Activated naive CD4-positive, alpha-beta T cell treated with anti-CD3 and anti-CD28 coated beads, Interleukin-2, amount 10 ng/mL, durations not matched to agents 7 days and 5 days (primary cell): ENCODE data around the gene STXBP5.

ENCODE experiments used
- CTCF ChIA-PET: fragments of 350-600 bp; sonication (Branson Sonifier 250); formaldehyde crosslinking; loops from one replicate; lab custom pipeline; 2021; ENCODE audit warnings: antibody characterized with exemption; lab: Charles Lee
- DNase-seq: peaks from one replicate; pipeline ENCODE4 v3.0.0-alpha.2; 2020
- H3K27ac Mint-ChIP-seq: one replicate; pipeline ENCODE4 v1.8.0; 2021; ENCODE audit warnings: mild to moderate bottlenecking, moderate library complexity, mixed read lengths
- H3K27me3 Mint-ChIP-seq: one replicate; pipeline ENCODE4 v1.8.0; 2021; ENCODE audit warnings: mild to moderate bottlenecking, mixed read lengths
- H3K36me3 Mint-ChIP-seq: one replicate; pipeline ENCODE4 v1.8.0; 2021; ENCODE audit warnings: mixed read lengths
- H3K4me1 Mint-ChIP-seq: one replicate; pipeline ENCODE4 v1.8.0; 2021; ENCODE audit warnings: mixed read lengths
- H3K4me3 Mint-ChIP-seq: one replicate; pipeline ENCODE4 v1.8.0; 2021; ENCODE audit warnings: mild to moderate bottlenecking, moderate library complexity, mixed read lengths
- H3K9me3 Mint-ChIP-seq: one replicate; pipeline ENCODE4 v1.8.0; 2021; ENCODE audit warnings: mixed read lengths

STXBP5 gene

GRCh38 chr6:147204060-147204785, at the start of gene STXBP5:
Gene STXBP5, plus strand, starts transcription at chr6:147204417. Its CDS starts 116 bp downstream, at chr6:147204533.
- Mint-ChIP-seq H3K4me3 (peak within 1 kb of the TSS; percentile 86), H3K4me1 (peaks cover 40% of the 10 kb centered on the region), H3K9me3 (no peaks in the 10 kb centered on the region), H3K36me3 (no peaks in the 10 kb centered on the region), H3K27me3 (no peaks in the 10 kb centered on the region), H3K27ac (peak within 1 kb of the TSS; percentile 98)
- CTCF ChIA-PET: no interaction called here
- DNase-seq: peak; percentile 57

GRCh38 chr6:147154454-147154853, 49.8 kb upstream of the STXBP5 start:
- H3K27me3 Mint-ChIP-seq: no peaks in the 10 kb centered on the region
- no peaks in the 10 kb centered on the region for H3K4me1 Mint-ChIP-seq
- H3K4me3 Mint-ChIP-seq: no peak overlapping the region
- no peaks in the 10 kb centered on the region for H3K9me3 Mint-ChIP-seq
- no peak overlapping the region for H3K27ac Mint-ChIP-seq
- CTCF ChIA-PET: no interaction called here
- DNase-seq: no peak
- no peaks in the 10 kb centered on the region for H3K36me3 Mint-ChIP-seq

- H3K27ac Mint-ChIP-seq: no peak overlapping the region
- H3K4me3 Mint-ChIP-seq: no peak overlapping the region
- H3K9me3 Mint-ChIP-seq: no peaks in the 10 kb centered on the region
- CTCF ChIA-PET: interaction anchor here (1.1 kb wide), 1 partner anchor 117 kb away, joined by 3 read pairs; no protein-coding TSS in a partner anchor
- no peaks in the 10 kb centered on the region for H3K4me1 Mint-ChIP-seq
- H3K27me3 Mint-ChIP-seq: no peaks in the 10 kb centered on the region
- H3K36me3 Mint-ChIP-seq: no peaks in the 10 kb centered on the region
- DNase-seq: no peak
Observed at GRCh38 chr6:147156218-147156617, 48.0 kb upstream of the STXBP5 start.

- Mint-ChIP-seq H3K4me1 (no peaks in the 10 kb centered on the region), H3K4me3 (no peak overlapping the region), H3K27ac (no peak overlapping the region), H3K36me3 (no peaks in the 10 kb centered on the region), H3K9me3 (no peaks in the 10 kb centered on the region), H3K27me3 (no peaks in the 10 kb centered on the region)
- DNase-seq: no peak
- CTCF ChIA-PET: interaction anchor here (1.1 kb wide), 1 partner anchor 117 kb away, joined by 3 read pairs; no protein-coding TSS in a partner anchor
Observed at GRCh38 chr6:147156799-147157382, 47.3 kb upstream of the STXBP5 start.

GRCh38 chr6:147157930-147158329, 46.3 kb upstream of the STXBP5 start:
- H3K27ac Mint-ChIP-seq: no peak overlapping the region
- DNase-seq: no peak
- H3K4me1 Mint-ChIP-seq: no peaks in the 10 kb centered on the region
- H3K36me3 Mint-ChIP-seq: no peaks in the 10 kb centered on the region
- no peaks in the 10 kb centered on the region for H3K27me3 Mint-ChIP-seq
- CTCF ChIA-PET: interaction anchor here (0.6 kb wide), 1 partner anchor 9 kb away, joined by 3 read pairs; no protein-coding TSS in a partner anchor
- no peak overlapping the region for H3K4me3 Mint-ChIP-seq
- H3K9me3 Mint-ChIP-seq: no peaks in the 10 kb centered on the region

GRCh38 chr6:147158881-147159280, 45.3 kb upstream of the STXBP5 start:
- CTCF ChIA-PET: no interaction called here
- H3K4me3 Mint-ChIP-seq: no peak overlapping the region
- H3K9me3 Mint-ChIP-seq: no peaks in the 10 kb centered on the region
- no peaks in the 10 kb centered on the region for H3K27me3 Mint-ChIP-seq
- no peak for DNase-seq
- no peaks in the 10 kb centered on the region for H3K36me3 Mint-ChIP-seq
- H3K27ac Mint-ChIP-seq: no peak overlapping the region
- no peaks in the 10 kb centered on the region for H3K4me1 Mint-ChIP-seq

GRCh38 chr6:147159536-147160374, 44.5 kb upstream of the STXBP5 start:
- H3K36me3 Mint-ChIP-seq: no peaks in the 10 kb centered on the region
- no peaks in the 10 kb centered on the region for H3K4me1 Mint-ChIP-seq
- CTCF ChIA-PET: no interaction called here
- H3K9me3 Mint-ChIP-seq: no peaks in the 10 kb centered on the region
- no peaks in the 10 kb centered on the region for H3K27me3 Mint-ChIP-seq
- no peak overlapping the region for H3K27ac Mint-ChIP-seq
- no peak overlapping the region for H3K4me3 Mint-ChIP-seq
- no peak for DNase-seq

- Mint-ChIP-seq H3K36me3 (no peaks in the 10 kb centered on the region), H3K4me3 (no peak overlapping the region), H3K27ac (no peak overlapping the region), H3K27me3 (no peaks in the 10 kb centered on the region), H3K4me1 (no peaks in the 10 kb centered on the region), H3K9me3 (no peaks in the 10 kb centered on the region)
- no peak for DNase-seq
- CTCF ChIA-PET: no interaction called here
Observed at GRCh38 chr6:147160593-147160992, 43.6 kb upstream of the STXBP5 start.

GRCh38 chr6:147161253-147161973, 42.8 kb upstream of the STXBP5 start:
- no peak overlapping the region for H3K27ac Mint-ChIP-seq
- no peak overlapping the region for H3K4me3 Mint-ChIP-seq
- no peaks in the 10 kb centered on the region for H3K27me3 Mint-ChIP-seq

GRCh38 chr6:147161974-147162495, 42.2 kb upstream of the STXBP5 start:
- CTCF ChIA-PET: no interaction called here
- no peak for DNase-seq

More at GRCh38 chr6:147161253-147161973, 42.8 kb upstream of the STXBP5 start:
- CTCF ChIA-PET: no interaction called here
- Mint-ChIP-seq H3K36me3 (no peaks in the 10 kb centered on the region), H3K4me1 (no peaks in the 10 kb centered on the region), H3K9me3 (no peaks in the 10 kb centered on the region)
- DNase-seq: no peak

GRCh38 chr6:147164761-147165160, 39.5 kb upstream of the STXBP5 start:
- no peaks in the 10 kb centered on the region for H3K9me3 Mint-ChIP-seq
- no peaks in the 10 kb centered on the region for H3K4me1 Mint-ChIP-seq
- DNase-seq: no peak
- H3K4me3 Mint-ChIP-seq: no peak overlapping the region
- no peaks in the 10 kb centered on the region for H3K36me3 Mint-ChIP-seq
- H3K27ac Mint-ChIP-seq: no peak overlapping the region
- no peaks in the 10 kb centered on the region for H3K27me3 Mint-ChIP-seq
- CTCF ChIA-PET: no interaction called here

More at GRCh38 chr6:147161974-147162495, 42.2 kb upstream of the STXBP5 start:
- Mint-ChIP-seq H3K27ac (no peak overlapping the region), H3K9me3 (no peaks in the 10 kb centered on the region), H3K4me3 (no peak overlapping the region), H3K27me3 (no peaks in the 10 kb centered on the region), H3K36me3 (no peaks in the 10 kb centered on the region), H3K4me1 (no peaks in the 10 kb centered on the region)

- DNase-seq: no peak
- no peaks in the 10 kb centered on the region for H3K4me1 Mint-ChIP-seq
- no peak overlapping the region for H3K27ac Mint-ChIP-seq
- no peaks in the 10 kb centered on the region for H3K9me3 Mint-ChIP-seq
- no peaks in the 10 kb centered on the region for H3K27me3 Mint-ChIP-seq
- H3K36me3 Mint-ChIP-seq: no peaks in the 10 kb centered on the region
- no peak overlapping the region for H3K4me3 Mint-ChIP-seq
- CTCF ChIA-PET: interaction anchor here (0.6 kb wide), 1 partner anchor 24 kb away, joined by 3 read pairs; no protein-coding TSS in a partner anchor
Observed at GRCh38 chr6:147166360-147166944, 37.8 kb upstream of the STXBP5 start.

- DNase-seq: no peak
- Mint-ChIP-seq H3K9me3 (no peaks in the 10 kb centered on the region), H3K4me3 (no peak overlapping the region), H3K27me3 (no peaks in the 10 kb centered on the region), H3K4me1 (no peaks in the 10 kb centered on the region), H3K36me3 (no peaks in the 10 kb centered on the region), H3K27ac (no peak overlapping the region)
- CTCF ChIA-PET: no interaction called here
Observed at GRCh38 chr6:147166992-147167391, 37.2 kb upstream of the STXBP5 start.
